ENCODE measurements around the gene MEIOB. TPM values are rescaled to one million over a fixed set of nuclear protein-coding genes. Genes with fewer than 3 reads are reported as not detected.
A peak's percentile ranks its signal among the peaks of the same experiment; 100 is the strongest.

The MEIOB gene
- total and polyA plus RNA-seq, 8 donors, result 0.26 to 0.44 TPM; not detected in 6

DNA sequence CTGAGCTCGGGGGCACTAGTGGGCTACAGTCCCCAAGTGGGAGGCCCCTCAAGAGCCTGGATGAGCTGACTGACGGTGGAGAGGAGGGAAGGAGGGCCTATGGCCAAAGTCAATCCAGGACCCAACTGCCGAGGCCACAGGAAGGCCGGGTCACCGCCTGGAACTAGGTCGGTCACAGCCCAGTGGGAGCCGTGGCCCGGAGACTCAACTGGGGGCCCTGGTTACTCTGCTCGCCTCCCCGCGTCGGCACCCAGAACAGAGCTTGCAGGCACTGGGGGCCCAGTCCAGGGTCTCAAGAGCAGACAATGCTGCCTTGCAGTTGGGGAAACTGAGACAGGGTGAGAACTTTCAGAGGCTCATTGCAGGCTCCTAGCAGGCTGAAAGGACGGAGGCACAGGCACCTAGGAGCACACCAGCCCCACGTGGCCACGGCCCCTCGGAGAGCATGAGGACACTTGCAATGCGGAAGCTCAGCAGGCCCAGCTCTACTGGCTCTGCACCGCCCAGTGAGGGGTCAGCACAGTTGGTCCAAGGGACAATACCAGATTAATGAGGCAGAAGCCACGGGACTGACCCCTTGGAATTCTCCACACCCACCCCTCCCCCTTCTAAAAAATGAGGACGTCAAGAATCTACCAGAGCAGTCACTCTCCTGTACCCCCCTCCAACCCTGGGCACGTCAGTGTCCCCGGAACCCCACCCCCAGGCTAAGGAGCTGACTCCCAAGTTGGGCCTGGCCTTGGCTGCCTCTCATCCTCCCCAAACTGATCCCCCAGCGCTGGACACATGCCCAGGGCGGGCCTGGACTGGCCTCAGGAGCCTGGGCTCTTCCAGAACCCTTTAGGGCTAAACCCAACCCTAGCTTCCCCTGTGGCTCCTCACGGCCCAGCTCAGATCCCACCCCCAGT, 44.0 kb upstream of the MEIOB start:
- FAIRE-seq (no peak), ATAC-seq (no peak), DNase-seq (peak in 1 of 6 donors; percentile 55)
- Histone ChIP-seq H3K4me3 (no peak overlapping the region), H3K4me1 (peaks cover 0 to 10% (median 4%) of the 10 kb centered on the region in 3 donors), H3K27me3 (peaks cover 0 to 9% (median 2%) of the 10 kb centered on the region in 4 donors), H3K36me3 (no peaks in the 10 kb centered on the region), H3K27ac (no peak overlapping the region), H3K9me3 (no peaks in the 10 kb centered on the region)
- TF ChIP-seq, protein P1, sequence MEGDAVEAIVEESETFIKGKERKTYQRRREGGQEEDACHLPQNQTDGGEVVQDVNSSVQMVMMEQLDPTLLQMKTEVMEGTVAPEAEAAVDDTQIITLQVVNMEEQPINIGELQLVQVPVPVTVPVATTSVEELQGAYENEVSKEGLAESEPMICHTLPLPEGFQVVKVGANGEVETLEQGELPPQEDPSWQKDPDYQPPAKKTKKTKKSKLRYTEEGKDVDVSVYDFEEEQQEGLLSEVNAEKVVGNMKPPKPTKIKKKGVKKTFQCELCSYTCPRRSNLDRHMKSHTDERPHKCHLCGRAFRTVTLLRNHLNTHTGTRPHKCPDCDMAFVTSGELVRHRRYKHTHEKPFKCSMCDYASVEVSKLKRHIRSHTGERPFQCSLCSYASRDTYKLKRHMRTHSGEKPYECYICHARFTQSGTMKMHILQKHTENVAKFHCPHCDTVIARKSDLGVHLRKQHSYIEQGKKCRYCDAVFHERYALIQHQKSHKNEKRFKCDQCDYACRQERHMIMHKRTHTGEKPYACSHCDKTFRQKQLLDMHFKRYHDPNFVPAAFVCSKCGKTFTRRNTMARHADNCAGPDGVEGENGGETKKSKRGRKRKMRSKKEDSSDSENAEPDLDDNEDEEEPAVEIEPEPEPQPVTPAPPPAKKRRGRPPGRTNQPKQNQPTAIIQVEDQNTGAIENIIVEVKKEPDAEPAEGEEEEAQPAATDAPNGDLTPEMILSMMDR (IDR thresholded peaks at IDR 0.05), result no peak
- intact Hi-C loops (cut with DNase I), result no loop called here
- WGBS, 2 donors, result 78 to 87% methylated on average over 24 to 25 of the region's 25 CpGs

DNA sequence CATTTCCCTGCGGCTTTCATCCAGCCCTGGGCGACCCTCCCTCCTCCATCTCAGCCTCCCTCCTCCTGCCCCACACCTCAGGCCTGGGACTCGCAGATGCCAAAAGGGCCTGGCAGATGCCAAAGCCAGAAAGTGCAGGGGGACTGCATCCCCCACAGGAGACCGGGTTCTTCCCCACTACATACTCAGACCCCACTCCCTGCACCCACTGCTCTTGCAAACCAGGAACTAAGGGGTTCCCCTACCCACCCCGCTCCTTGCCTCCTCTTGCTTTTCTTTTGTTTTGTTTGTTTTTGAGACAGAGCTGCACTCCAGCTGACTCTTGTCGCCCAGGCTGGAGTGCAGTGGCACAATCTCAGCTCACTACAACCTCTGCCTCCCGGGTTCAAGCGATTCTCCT, 43.0 kb upstream of the MEIOB start:
- Histone ChIP-seq H3K9me3 (no peaks in the 10 kb centered on the region), H3K4me1 (peaks cover 0 to 10% (median 4%) of the 10 kb centered on the region in 3 donors), H3K4me3 (no peak overlapping the region), H3K36me3 (no peaks in the 10 kb centered on the region), H3K27ac (no peak overlapping the region), H3K27me3 (peaks cover 0 to 9% (median 2%) of the 10 kb centered on the region in 4 donors)
- DNase-seq (no peak), ATAC-seq (no peak), FAIRE-seq (no peak)
- WGBS, 2 donors, result 79 to 88% methylated on average over 8 of the region's 8 CpGs
- intact Hi-C loops (cut with DNase I), result no loop called here
- TF ChIP-seq, protein P1 (IDR thresholded peaks at IDR 0.05), result no peak

DNA sequence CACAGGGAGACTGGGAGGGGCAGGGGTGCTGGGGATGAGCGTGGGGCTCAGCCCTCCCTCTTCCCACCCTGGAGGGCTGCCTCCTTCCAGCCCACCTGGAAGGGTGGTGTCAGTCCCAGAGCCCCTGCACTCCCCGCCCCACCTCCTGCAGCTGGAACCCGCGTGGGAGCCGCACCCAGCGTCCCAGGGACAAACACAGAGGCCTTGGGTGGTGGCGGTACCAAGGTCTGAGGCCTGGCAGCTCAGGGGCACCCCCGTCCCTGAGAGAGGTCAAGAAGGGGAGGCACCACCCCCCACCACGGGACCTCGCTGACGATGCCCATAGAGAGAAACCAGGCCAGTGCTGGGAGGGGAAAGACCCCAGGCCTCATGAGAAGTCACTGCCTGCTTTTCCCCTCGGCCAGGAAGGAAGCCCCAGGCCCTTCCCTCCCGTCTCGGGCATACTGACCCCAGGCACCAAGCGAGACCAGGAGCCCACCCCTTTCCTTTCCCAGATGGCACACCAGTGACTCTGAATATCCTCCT, 42.2 kb upstream of the MEIOB start:
- intact Hi-C loops (cut with DNase I), result no loop called here
- H3K4me1 ChIP-seq, result peaks cover 0 to 10% (median 4%) of the 10 kb centered on the region in 3 donors
- H3K27me3 ChIP-seq, result peaks cover 0 to 7% (median 2%) of the 10 kb centered on the region in 4 donors
- ATAC-seq (no peak), DNase-seq (peak in 1 of 6 donors; percentile 61), FAIRE-seq (no peak)
- no peak overlapping the region for H3K27ac ChIP-seq
- H3K9me3 ChIP-seq, result no peaks in the 10 kb centered on the region
- H3K36me3 ChIP-seq, result no peaks in the 10 kb centered on the region
- TF ChIP-seq, protein P1 (IDR thresholded peaks at IDR 0.05), result no peak
- WGBS, 2 donors, result 57 to 63% methylated on average over 10 to 15 of the region's 15 CpGs
- H3K4me3 ChIP-seq, result no peak overlapping the region

DNA sequence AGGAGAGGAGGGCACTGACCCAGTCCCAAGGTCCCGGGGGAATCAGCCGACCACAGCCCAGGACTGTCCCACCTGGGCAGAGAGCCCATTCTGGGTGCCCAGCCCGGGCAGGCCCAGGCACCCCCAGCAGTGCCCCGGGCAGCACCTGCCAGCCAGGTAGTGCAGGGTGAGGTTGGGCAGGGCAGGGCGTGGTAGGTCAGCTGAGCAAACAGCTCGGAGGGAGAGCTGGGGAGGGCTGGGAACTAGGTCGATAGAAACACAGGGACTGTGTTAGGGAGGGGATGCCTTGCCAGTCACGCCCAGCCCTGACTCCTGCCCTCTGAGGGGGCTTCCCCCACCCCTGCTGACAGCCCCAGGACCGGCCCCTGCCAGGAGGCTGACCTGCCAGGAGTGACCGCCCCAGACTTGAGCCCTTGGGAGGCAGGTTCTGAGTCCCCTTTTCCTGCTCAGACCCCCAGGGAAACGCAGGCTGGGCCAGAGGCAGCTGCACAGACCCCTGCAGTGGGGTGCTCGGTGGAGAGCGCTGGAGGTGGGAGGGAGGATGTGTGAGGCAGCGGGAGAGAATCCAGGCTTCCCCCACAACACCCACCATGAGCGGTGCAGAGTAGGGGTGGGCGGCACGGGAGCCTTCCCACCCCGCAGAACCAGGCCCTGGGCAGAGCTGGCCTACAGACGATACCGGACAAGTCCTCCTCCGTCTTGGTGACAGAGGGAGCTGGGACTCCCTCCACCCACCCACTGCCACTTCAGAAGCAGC, 41.5 kb upstream of the MEIOB start:
- Histone ChIP-seq H3K4me3 (no peak overlapping the region), H3K36me3 (no peaks in the 10 kb centered on the region), H3K27ac (no peak overlapping the region), H3K27me3 (peaks cover 0 to 5% (median under 1%) of the 10 kb centered on the region in 4 donors), H3K9me3 (no peaks in the 10 kb centered on the region), H3K4me1 (peaks cover 0 to 10% (median 4%) of the 10 kb centered on the region in 3 donors)
- peak; percentile 92 to 98 (median 95) for ATAC-seq
- 19 to 32% methylated on average over 14 to 21 of the region's 21 CpGs for WGBS, 2 donors
- FAIRE-seq, result no peak
- DNase-seq, result peak in 5 of 6 donors; percentile 58 to 91 (median 81)
- TF ChIP-seq, protein P1 (IDR thresholded peaks at IDR 0.05), result no peak
- intact Hi-C loops (cut with DNase I), result no loop called here

All from pancreas (tissue), 10 donors.